NCI-H146 (cell line): ENCODE results near the gene PARK7.
"Not testable (repeated sequence)": the region's sequence is repeated elsewhere in the genome, so short reads cannot be mapped to it uniquely, and the experiment has no call there.

Experiments
- DNase-seq: peaks from one replicate; lab custom pipeline; 2025; lab: John Stamatoyannopoulos, UW

The PARK7 gene

GRCh38 chr1:7961216-7962013, at the start of gene PARK7:
Gene PARK7, plus strand, starts transcription at chr1:7961711. Its CDS starts 1,075 bp downstream, at chr1:7962786.
- DNase-seq: peak; percentile 96

DNA sequence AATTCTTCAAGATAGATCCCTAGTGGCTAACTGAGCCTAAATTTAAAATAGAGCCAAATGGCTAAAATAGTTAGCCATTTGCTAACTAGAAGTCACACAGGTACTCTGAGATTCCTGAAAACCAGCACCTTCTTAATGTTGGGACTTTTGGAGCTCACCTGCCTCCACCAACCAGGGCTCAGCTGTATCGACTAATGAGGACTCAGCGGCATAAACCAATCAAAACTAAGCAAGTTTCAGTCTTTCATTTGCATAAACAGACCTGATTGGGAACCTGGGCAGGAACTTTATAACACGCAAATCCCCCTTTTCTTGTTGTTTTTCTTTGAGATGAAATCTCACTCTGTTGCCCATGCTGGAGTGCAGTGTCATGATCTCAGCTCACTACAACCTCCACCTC, 49.4 kb upstream of the PARK7 start:
- DNase-seq: no peak

DNA sequence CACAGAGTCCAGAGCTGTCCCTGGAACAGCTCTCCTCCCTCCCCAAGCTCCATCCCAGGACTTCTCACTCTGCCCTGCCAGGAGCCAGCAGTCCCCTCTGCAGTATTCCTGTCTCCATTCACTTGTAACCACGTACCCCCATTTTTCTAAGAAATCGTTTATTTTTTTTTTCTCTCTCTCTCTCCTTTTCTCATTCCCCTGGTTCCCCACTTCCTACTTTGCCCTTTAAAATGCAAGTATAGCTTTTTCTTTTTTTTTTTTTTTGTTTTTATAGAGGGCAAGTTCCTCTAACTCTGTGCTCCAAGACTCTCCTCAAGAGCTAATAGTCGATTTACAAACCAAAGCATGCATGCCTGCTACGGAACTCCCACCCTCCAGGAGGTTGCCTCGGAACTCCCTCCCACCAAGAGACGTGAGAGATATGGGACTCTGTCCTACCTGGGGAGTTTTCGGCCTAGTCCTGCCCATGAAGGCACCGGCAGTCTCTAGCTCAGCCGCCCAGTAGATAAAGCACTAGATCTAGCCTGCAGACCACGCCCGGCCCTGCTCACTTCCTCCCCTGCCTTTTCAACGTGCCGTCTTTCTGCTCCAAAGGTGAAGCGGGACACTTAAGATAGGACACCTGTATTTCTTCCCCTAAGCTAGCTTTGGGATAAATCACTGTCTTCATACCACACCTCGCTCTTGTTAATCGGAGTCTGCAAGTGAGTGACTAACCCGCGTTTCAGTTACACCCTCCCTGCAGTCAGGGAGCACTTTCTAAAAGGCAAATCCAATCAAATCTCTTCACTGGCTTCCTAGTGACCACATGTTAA, 48.6 kb upstream of the PARK7 start:
- DNase-seq: peak; percentile 1

GRCh38 chr1:7915826-7916500, 45.5 kb upstream of the PARK7 start:
- no peak for DNase-seq

- no peak for DNase-seq
These were observed 45.0 kb upstream of the PARK7 start for GRCh38 chr1:7916501-7916830.

- DNase-seq: not testable (repeated sequence)
These were observed 43.5 kb upstream of the PARK7 start for GRCh38 chr1:7917971-7918370.

DNA sequence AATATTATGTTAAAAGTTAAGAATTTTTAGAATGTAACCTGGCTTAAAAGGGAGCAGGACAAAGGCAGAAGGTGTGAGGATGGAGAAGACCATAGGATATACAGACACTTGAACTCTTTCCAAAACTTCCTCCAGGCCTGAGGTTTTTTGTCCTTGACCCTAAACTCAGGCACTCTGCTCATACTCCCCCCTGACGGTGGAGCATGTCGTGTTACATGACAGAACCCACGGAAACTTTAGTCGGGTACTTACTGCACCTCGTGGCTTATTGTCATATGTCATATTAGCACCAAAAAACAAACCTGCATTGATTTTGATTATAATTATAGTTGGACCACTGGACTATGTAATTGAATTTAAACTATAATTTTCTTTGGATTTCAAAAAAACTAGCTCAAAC, 41.6 kb upstream of the PARK7 start:
- no peak for DNase-seq

DNA sequence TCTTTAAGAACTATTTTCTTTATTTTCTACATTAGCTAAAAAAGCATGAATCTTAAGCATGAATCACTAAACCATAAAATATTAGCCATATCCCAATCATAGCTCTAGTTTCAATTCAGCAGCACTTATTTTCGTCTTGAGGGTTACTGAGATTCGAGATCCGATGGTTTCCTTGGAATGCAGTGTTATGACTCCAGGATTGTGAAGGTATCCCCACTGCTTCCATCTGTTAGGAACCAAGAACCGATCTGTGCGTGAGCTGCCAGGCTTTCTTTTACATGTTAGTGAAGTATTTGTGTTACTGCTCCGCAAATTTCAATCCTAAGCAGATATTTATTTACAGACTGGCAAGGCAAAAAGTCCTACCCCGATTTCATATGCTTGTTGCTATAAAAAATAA, 39.7 kb upstream of the PARK7 start:
- DNase-seq: no peak

DNA sequence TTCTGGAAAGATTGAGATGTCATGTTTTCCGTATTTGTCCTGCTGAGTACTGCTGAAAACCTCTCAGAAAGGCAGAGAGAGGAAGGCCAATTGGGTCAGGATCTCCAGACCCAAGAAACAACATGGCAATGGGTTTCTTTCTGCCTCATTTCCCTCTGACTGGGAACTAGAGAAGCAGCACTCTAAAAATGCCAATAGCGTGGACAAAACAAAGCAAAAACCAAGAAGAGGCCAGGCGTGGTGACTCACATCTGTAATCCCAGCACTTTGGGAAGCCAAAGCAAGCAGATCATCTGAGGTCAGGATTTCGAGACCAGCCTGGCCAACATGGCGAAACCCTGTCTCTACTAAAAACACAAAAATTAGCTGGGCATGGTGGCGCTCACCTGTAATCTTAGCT, 39.2 kb upstream of the PARK7 start:
- no peak for DNase-seq

DNA sequence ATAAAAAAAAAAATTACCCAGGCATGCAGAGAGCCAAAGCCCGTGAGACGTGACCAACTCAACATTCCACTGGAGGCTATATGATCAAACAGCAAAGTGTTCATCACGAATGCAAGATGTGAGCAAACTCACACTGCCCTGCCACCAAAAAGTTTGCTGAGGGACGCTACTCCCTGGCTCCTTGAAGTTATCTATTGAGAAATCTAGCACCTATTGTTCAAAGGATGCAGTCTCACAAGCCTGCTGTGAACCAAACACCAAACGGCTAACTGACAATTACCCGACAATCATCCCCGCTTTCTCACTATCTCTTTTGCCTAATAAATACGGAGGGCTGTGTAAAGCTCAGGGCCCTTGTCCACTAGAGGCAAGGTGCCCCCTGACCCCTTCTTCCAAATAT, 34.5 kb upstream of the PARK7 start:
- not testable (repeated sequence) for DNase-seq

GRCh38 chr1:7928247-7928646, 33.3 kb upstream of the PARK7 start:
- DNase-seq: no peak

GRCh38 chr1:7929637-7930036, 31.9 kb upstream of the PARK7 start:
- DNase-seq: no peak

DNA sequence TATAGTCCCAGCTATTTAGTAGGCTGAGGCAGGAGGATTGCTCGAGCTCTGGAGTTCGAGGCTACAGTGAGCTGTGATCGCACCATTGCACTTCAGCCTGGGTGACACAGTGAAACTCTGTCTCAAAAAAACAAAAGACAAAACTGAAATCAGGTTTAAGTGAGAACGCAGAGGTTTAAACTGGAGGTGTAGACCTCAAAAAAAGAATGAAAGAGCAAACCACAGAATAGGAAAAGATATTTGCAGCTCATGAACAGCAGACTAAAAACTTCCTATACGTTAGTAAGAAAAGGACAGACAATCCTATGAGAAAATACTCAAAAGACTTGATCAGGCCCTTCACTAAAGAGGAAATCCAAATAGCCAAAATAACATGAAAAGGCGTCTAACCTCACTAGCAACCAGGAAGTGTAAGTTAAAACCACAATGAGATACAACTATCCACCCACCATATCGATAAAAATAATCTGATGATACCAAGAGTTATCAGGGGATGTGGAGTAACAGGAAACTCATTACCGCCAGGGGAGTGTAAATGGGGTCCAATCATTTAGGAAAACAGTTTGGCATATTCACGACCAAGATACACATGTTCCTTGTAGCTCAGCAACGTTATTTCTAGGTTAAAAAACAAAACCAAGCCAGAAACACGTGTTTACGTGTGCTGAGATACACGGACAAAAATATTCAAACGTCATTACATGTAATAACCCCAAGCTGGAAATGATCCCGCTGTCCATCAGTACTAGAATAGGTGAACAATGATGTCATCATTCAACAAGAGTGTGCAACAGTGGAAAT, 30.7 kb upstream of the PARK7 start:
- no peak for DNase-seq

DNA sequence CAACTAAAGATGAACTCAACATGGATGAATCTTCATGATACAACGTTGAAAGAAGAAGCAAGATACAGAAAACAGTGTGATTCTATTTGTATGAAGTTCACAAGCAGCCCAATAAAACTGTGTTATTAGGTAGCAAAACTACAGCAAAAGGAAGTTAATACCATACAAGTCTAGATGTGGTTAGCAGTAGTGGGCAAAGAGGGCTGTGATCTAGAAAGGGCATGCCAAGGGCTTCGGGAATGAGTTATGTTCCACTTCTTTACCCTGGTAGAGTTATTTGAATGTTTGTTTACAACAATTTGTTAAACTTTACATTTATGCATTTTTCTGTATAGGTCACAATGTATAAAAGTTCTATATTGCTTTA, 30.1 kb upstream of the PARK7 start:
- no peak for DNase-seq

- DNase-seq: peak; percentile 17
These were observed 28.9 kb upstream of the PARK7 start for GRCh38 chr1:7932524-7933138.

GRCh38 chr1:7938070-7938469, 23.4 kb upstream of the PARK7 start:
- peak; percentile 9 for DNase-seq

GRCh38 chr1:7940034-7940433, 21.5 kb upstream of the PARK7 start:
- DNase-seq: no peak

GRCh38 chr1:7940745-7941436, 20.6 kb upstream of the PARK7 start, which contains the start of gene TNFRSF9:
Gene TNFRSF9, minus strand, starts transcription at chr1:7940839. Its CDS starts 845 bp downstream, at chr1:7939994.
- DNase-seq: no peak

DNA sequence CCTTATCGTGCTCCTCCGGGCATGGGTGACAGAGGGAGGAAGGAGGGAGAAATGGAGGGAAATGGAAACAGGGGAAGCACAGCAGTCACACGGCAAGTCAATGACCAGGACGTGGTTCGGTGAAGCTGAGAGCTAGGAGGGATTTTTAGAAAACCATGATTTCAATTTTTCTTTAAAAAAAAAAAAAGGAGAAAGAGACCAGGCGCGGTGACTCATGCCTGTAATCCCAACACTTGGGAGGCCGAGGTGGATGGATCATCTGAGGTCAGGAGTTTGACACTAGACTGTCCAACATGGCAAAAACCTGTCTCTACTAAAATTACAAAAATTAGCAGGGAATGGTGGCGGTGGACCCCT, 20.1 kb upstream of the PARK7 start:
- no peak for DNase-seq

- peak; percentile 19 for DNase-seq
These were observed 19.1 kb upstream of the PARK7 start for GRCh38 chr1:7942214-7942921.
